Measurements from ENCODE around the gene IL19.
"Not testable (repeated sequence)": the region's sequence is repeated elsewhere in the genome, so short reads cannot be mapped to it uniquely, and the experiment has no call there.

DNA sequence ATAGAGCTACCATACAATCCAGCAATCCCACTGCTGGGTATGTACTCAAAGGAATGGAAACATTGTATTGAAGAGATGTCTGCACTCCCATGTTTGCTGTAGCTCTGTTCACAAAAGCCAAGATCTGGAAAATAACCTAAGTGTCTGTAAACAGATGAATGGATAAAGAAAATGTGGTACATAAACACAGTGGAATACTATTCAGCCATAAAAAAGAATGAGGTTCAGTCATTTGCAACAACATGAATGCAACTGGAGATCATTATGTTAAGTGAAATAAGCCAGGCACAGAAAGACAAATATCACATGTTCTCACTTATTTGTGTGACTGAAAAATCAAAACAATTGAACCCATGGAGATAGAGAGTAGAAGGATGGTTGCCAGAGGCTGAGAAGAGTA, 83.1 kb downstream of the IL19 start:
- TF ChIP-seq, protein P1, sequence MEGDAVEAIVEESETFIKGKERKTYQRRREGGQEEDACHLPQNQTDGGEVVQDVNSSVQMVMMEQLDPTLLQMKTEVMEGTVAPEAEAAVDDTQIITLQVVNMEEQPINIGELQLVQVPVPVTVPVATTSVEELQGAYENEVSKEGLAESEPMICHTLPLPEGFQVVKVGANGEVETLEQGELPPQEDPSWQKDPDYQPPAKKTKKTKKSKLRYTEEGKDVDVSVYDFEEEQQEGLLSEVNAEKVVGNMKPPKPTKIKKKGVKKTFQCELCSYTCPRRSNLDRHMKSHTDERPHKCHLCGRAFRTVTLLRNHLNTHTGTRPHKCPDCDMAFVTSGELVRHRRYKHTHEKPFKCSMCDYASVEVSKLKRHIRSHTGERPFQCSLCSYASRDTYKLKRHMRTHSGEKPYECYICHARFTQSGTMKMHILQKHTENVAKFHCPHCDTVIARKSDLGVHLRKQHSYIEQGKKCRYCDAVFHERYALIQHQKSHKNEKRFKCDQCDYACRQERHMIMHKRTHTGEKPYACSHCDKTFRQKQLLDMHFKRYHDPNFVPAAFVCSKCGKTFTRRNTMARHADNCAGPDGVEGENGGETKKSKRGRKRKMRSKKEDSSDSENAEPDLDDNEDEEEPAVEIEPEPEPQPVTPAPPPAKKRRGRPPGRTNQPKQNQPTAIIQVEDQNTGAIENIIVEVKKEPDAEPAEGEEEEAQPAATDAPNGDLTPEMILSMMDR (IDR thresholded peaks at IDR 0.05; ENCODE audit: insufficient read depth, low read length), result not testable (repeated sequence)
- not testable (repeated sequence) for TF ChIP-seq POLR2AphosphoS5 (IDR thresholded peaks at IDR 0.05; ENCODE audit: low read depth); SPI1 (IDR thresholded peaks at IDR 0.05; ENCODE audit: borderline replicate concordance, low read depth); GABPA (IDR thresholded peaks at IDR 0.05; ENCODE audit: low read depth)
- TF ChIP-seq, protein P2, sequence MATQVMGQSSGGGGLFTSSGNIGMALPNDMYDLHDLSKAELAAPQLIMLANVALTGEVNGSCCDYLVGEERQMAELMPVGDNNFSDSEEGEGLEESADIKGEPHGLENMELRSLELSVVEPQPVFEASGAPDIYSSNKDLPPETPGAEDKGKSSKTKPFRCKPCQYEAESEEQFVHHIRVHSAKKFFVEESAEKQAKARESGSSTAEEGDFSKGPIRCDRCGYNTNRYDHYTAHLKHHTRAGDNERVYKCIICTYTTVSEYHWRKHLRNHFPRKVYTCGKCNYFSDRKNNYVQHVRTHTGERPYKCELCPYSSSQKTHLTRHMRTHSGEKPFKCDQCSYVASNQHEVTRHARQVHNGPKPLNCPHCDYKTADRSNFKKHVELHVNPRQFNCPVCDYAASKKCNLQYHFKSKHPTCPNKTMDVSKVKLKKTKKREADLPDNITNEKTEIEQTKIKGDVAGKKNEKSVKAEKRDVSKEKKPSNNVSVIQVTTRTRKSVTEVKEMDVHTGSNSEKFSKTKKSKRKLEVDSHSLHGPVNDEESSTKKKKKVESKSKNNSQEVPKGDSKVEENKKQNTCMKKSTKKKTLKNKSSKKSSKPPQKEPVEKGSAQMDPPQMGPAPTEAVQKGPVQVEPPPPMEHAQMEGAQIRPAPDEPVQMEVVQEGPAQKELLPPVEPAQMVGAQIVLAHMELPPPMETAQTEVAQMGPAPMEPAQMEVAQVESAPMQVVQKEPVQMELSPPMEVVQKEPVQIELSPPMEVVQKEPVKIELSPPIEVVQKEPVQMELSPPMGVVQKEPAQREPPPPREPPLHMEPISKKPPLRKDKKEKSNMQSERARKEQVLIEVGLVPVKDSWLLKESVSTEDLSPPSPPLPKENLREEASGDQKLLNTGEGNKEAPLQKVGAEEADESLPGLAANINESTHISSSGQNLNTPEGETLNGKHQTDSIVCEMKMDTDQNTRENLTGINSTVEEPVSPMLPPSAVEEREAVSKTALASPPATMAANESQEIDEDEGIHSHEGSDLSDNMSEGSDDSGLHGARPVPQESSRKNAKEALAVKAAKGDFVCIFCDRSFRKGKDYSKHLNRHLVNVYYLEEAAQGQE (IDR thresholded peaks at IDR 0.05; ENCODE audit: insufficient replicate concordance, low read depth), result not testable (repeated sequence)
